ENCODE data around the gene MYADML2. TPM values are rescaled to one million over a fixed set of nuclear protein-coding genes. Genes with fewer than 3 reads are reported as not detected.

The MYADML2 gene
- total RNA-seq, 1 donor from 2014 or later, result not detected

GRCh38 chr17:81977211-81977808, 30.3 kb upstream of the MYADML2 start, which contains the start of gene ASPSCR1:
Gene ASPSCR1 (plus strand): TSS chr17:81977629. CDS start chr17:81977647, 18 bp downstream.
- no peaks in the 10 kb centered on the region for H3K4me1 Mint-ChIP-seq (ENCODE audit: unreplicated experiment)
- no peaks in the 10 kb centered on the region for H3K36me3 Mint-ChIP-seq (ENCODE audit: low read depth, unreplicated experiment)
- peaks cover 9% of the 10 kb centered on the region for H3K27me3 Mint-ChIP-seq (ENCODE audit: unreplicated experiment)
- H3K4me3 Mint-ChIP-seq (ENCODE audit: unreplicated experiment), result peak within 1 kb of the TSS; percentile 93
- peak; percentile 93 for DNase-seq (ENCODE audit: low spot score)
- no peak for TF ChIP-seq CTCF (IDR thresholded peaks at IDR 0.05; ENCODE audit: unreplicated experiment)
- peak within 1 kb of the TSS; percentile 88 for H3K27ac Mint-ChIP-seq (ENCODE audit: unreplicated experiment)
- no peaks in the 10 kb centered on the region for H3K9me3 Mint-ChIP-seq (ENCODE audit: unreplicated experiment)

GRCh38 chr17:81976332-81977210, 29.5 kb upstream of the MYADML2 start:
- Mint-ChIP-seq H3K27me3 (ENCODE audit: unreplicated experiment) (peaks cover 9% of the 10 kb centered on the region), H3K9me3 (ENCODE audit: unreplicated experiment) (no peaks in the 10 kb centered on the region), H3K4me3 (ENCODE audit: unreplicated experiment) (peak overlapping the region; percentile 93), H3K36me3 (ENCODE audit: low read depth, unreplicated experiment) (no peaks in the 10 kb centered on the region), H3K27ac (ENCODE audit: unreplicated experiment) (peak overlapping the region; percentile 88), H3K4me1 (ENCODE audit: unreplicated experiment) (no peaks in the 10 kb centered on the region)
- no peak for TF ChIP-seq CTCF (IDR thresholded peaks at IDR 0.05; ENCODE audit: unreplicated experiment)
- DNase-seq (ENCODE audit: low spot score), result no peak

GRCh38 chr17:81973432-81973831, 26.4 kb upstream of the MYADML2 start:
- H3K27ac Mint-ChIP-seq (ENCODE audit: unreplicated experiment), result no peak overlapping the region
- H3K4me3 Mint-ChIP-seq (ENCODE audit: unreplicated experiment), result no peak overlapping the region
- H3K36me3 Mint-ChIP-seq (ENCODE audit: low read depth, unreplicated experiment), result no peaks in the 10 kb centered on the region
- DNase-seq (ENCODE audit: low spot score), result no peak
- no peak for TF ChIP-seq CTCF (IDR thresholded peaks at IDR 0.05; ENCODE audit: unreplicated experiment)
- H3K4me1 Mint-ChIP-seq (ENCODE audit: unreplicated experiment), result no peaks in the 10 kb centered on the region
- H3K27me3 Mint-ChIP-seq (ENCODE audit: unreplicated experiment), result peaks cover 9% of the 10 kb centered on the region
- no peaks in the 10 kb centered on the region for H3K9me3 Mint-ChIP-seq (ENCODE audit: unreplicated experiment)

GRCh38 chr17:81968850-81969812, 22.1 kb upstream of the MYADML2 start:
- H3K4me1 Mint-ChIP-seq (ENCODE audit: unreplicated experiment), result no peaks in the 10 kb centered on the region
- no peaks in the 10 kb centered on the region for H3K9me3 Mint-ChIP-seq (ENCODE audit: unreplicated experiment)
- H3K27me3 Mint-ChIP-seq (ENCODE audit: unreplicated experiment), result peaks cover 15% of the 10 kb centered on the region
- no peaks in the 10 kb centered on the region for H3K36me3 Mint-ChIP-seq (ENCODE audit: low read depth, unreplicated experiment)
- no peak overlapping the region for H3K4me3 Mint-ChIP-seq (ENCODE audit: unreplicated experiment)
- DNase-seq (ENCODE audit: low spot score), result no peak
- no peak overlapping the region for H3K27ac Mint-ChIP-seq (ENCODE audit: unreplicated experiment)
- TF ChIP-seq CTCF (IDR thresholded peaks at IDR 0.05; ENCODE audit: unreplicated experiment), result no peak

Measured in endothelial cell (in vitro differentiated cells).